SK-N-SH (cell line): ENCODE results near the gene POLD3. TPM values are rescaled to one million over a fixed set of nuclear protein-coding genes. Genes with fewer than 3 reads are reported as not detected.

Source experiments
- CTCF ChIA-PET: fragments of 300-600, 350-600 bp; formaldehyde crosslinking; extraction: SDS; loops from one replicate; lab custom pipeline; 2021; lab: Yijun Ruan, JAX
- POLR2A ChIA-PET: fragments of 350-600 bp; sonication (Branson Sonifier 250); formaldehyde crosslinking; extraction: SDS; loops from one replicate; lab custom pipeline; 2020; ENCODE audit warnings: antibody characterized with exemption, inconsistent platforms; lab: Yijun Ruan, JAX
- DNase-seq: peaks from one replicate; pipeline ENCODE4 v3.0.0; 2012
- H2AFZ ChIP-seq: fragments of 200-600 bp; sonication (generic); 2 replicates; pipeline ENCODE4 v1.8.1; 2016; ENCODE audit warnings: antibody characterized with exemption, mild to moderate bottlenecking, low read depth
- H3F3A ChIP-seq: fragments of 200-600 bp; sonication (generic); replicated peaks from 2 replicates; pipeline ENCODE3; 2016; ENCODE audit warnings: antibody characterized with exemption, mild to moderate bottlenecking; ENCODE audit not compliant: insufficient read depth
- H3K27ac ChIP-seq, 2 experiments: fragments of 200-500 bp in 1 of 2; fragments of 200-600 bp in 1 of 2; sonication (Bioruptor generic) in 1 of 2; sonication (generic), shearing (Covaris generic) in 1 of 2; 2 replicates each; pipeline versions ENCODE4 v1.5.1 to v1.6.1; 2014 to 2016; ENCODE audit warnings: low read depth in 2 of 2, inconsistent platforms in 1 of 2, low read length in 1 of 2, mild to moderate bottlenecking in 1 of 2, mixed read lengths in 1 of 2
- H3K27me3 ChIP-seq: fragments of 200-600 bp; sonication (generic), shearing (Covaris generic); 2 replicates; pipeline ENCODE4 v1.6.1; 2016; ENCODE audit warnings: mixed run types; ENCODE audit not compliant: insufficient read depth
- H3K36me3 ChIP-seq, 2 experiments: fragments of 200-500 bp in 1 of 2; fragments of 200-600 bp in 1 of 2; sonication (Bioruptor generic) in 1 of 2; sonication (generic) in 1 of 2; replicated peaks in 1 of 2; 2 replicates each; pipeline versions ENCODE3 to v1.5.1; 2014 to 2016; ENCODE audit warnings: low read length in 1 of 2, mild to moderate bottlenecking in 1 of 2; ENCODE audit not compliant: insufficient read depth in 2 of 2, control insufficient read depth in 1 of 2
- H3K4me1 ChIP-seq, 2 experiments: fragments of 200-500 bp in 1 of 2; fragments of 200-600 bp in 1 of 2; sonication (Bioruptor generic) in 1 of 2; sonication (generic), shearing (Covaris generic) in 1 of 2; 2 replicates each; pipeline versions ENCODE4 v1.5.1 to v1.6.1; 2014 to 2016; ENCODE audit warnings: low read depth in 1 of 2, low read length in 1 of 2, mixed run types in 1 of 2; ENCODE audit not compliant: insufficient read depth in 2 of 2, control insufficient read depth in 1 of 2
- H3K4me2 ChIP-seq: fragments of 200-600 bp; sonication (generic), shearing (Covaris generic); 2 replicates; pipeline ENCODE4 v1.6.1; 2017; ENCODE audit warnings: mixed run types
- H3K4me3 ChIP-seq, 2 experiments: fragments of 200-500 bp in 1 of 2; fragments of 200-600 bp in 1 of 2; sonication (Bioruptor generic) in 1 of 2; sonication (generic), shearing (Covaris generic) in 1 of 2; 2 replicates each; pipeline versions ENCODE4 v1.5.1 to v1.8.1; 2014 to 2016; ENCODE audit warnings: low read depth in 2 of 2, inconsistent platforms in 1 of 2, low read length in 1 of 2, mild to moderate bottlenecking in 1 of 2, mixed read lengths in 1 of 2, moderate library complexity in 1 of 2
- H3K79me2 ChIP-seq: fragments of 200-600 bp; sonication (generic); 2 replicates; pipeline ENCODE4 v1.8.1; 2017; ENCODE audit warnings: mild to moderate bottlenecking; ENCODE audit not compliant: insufficient read depth
- H3K9ac ChIP-seq: fragments of 200-600 bp; sonication (generic); 2 replicates; pipeline ENCODE4 v1.6.1; 2017; ENCODE audit warnings: mixed run types
- H3K9me2 ChIP-seq: fragments of 200-600 bp; sonication (generic); 2 replicates; pipeline ENCODE4 v1.6.1; 2017; ENCODE audit warnings: mixed run types
- H3K9me3 ChIP-seq: fragments of 200-600 bp; sonication (generic); 2 replicates; pipeline ENCODE4 v1.6.1; 2017; ENCODE audit warnings: mixed run types, mild to moderate bottlenecking, moderate library complexity
- H4K20me1 ChIP-seq: fragments of 200-600 bp; sonication (generic); 2 replicates; pipeline ENCODE4 v1.6.1; 2017; ENCODE audit warnings: mild to moderate bottlenecking, mixed run types; ENCODE audit not compliant: insufficient read depth
- CHD2 ChIP-seq: fragments of 150-350 bp; IDR thresholded peaks from 2 replicates; pipeline ENCODE4 v1.6.1; 2018; ENCODE audit warnings: low read length; ENCODE audit not compliant: partially characterized antibody
- EZH2phosphoT487 ChIP-seq: fragments of 200-600 bp; sonication (generic); IDR thresholded peaks from 2 replicates; pipeline ENCODE4 v1.6.1; 2017; ENCODE audit warnings: low read depth, mixed run types, mild to moderate bottlenecking, antibody characterized with exemption, moderate library complexity, borderline replicate concordance
- FOXJ3 ChIP-seq: sonication (generic); formaldehyde crosslinking; IDR thresholded peaks from 2 replicates; pipeline ENCODE4 v1.5.1; 2020; ENCODE audit warnings: mild to moderate bottlenecking, missing genetic modification reagents
- FOXM1 ChIP-seq: IDR thresholded peaks from 2 replicates; pipeline ENCODE4 v1.4.0; 2012; ENCODE audit warnings: low read depth, mild to moderate bottlenecking
- GABPA ChIP-seq: IDR thresholded peaks from 2 replicates; pipeline ENCODE4 v1.4.0; 2012; ENCODE audit warnings: low read depth, mild to moderate bottlenecking
- GATA2 ChIP-seq: sonication (generic); formaldehyde crosslinking; IDR thresholded peaks from 2 replicates; pipeline ENCODE4 v1.5.0; 2020; ENCODE audit warnings: mild to moderate bottlenecking, missing genetic modification reagents
- JUND ChIP-seq: IDR thresholded peaks from 2 replicates; pipeline ENCODE4 v1.4.0; 2012
- MXI1 ChIP-seq: IDR thresholded peaks from 2 replicates; pipeline ENCODE4 v1.6.1; 2012; ENCODE audit warnings: mild to moderate bottlenecking, low read depth, low read length, improper control_type of control experiment
- NRF1 ChIP-seq: IDR thresholded peaks from 2 replicates; pipeline ENCODE4 v1.6.1; 2012; ENCODE audit warnings: low read depth, mild to moderate bottlenecking, low read length
- RAD21 ChIP-seq: IDR thresholded peaks from 2 replicates; pipeline ENCODE4 v1.6.1; 2012; ENCODE audit warnings: mild to moderate bottlenecking, low read length
- RFX5 ChIP-seq: IDR thresholded peaks from 2 replicates; pipeline ENCODE4 v1.6.1; 2012; ENCODE audit warnings: mild to moderate bottlenecking, improper control_type of control experiment, low read length
- SIN3A ChIP-seq: IDR thresholded peaks from 2 replicates; pipeline ENCODE4 v1.6.1; 2012; ENCODE audit warnings: low read depth, mild to moderate bottlenecking, low read length, moderate library complexity, borderline replicate concordance
- TEAD4 ChIP-seq: IDR thresholded peaks from 2 replicates; pipeline ENCODE4 v1.4.0; 2012; ENCODE audit warnings: mild to moderate bottlenecking, borderline replicate concordance; ENCODE audit not compliant: insufficient read depth
- USF1 ChIP-seq: IDR thresholded peaks from 2 replicates; pipeline ENCODE4 v1.4.0; 2012; ENCODE audit warnings: low read depth, borderline replicate concordance
- ZBTB33 ChIP-seq: IDR thresholded peaks from 2 replicates; pipeline ENCODE4 v1.4.0; 2012; ENCODE audit warnings: low read depth, borderline replicate concordance
- WGBS: methylation state at CpG from one replicate; pipeline ENCODE4 v1.1.6; 2017; ENCODE audit warnings: low lambda C conversion rate; 5-methylcytosine and 5-hydroxymethylcytosine counted together
- polyA plus RNA-seq, 3 experiments: library from polyadenylated mRNA; depleted of rRNA; stranded (reverse); fragments of >200 nt; gene quantifications; 2 replicates each; pipeline ENCODE4 v1.2.3, GENCODE V29; 2012

The POLD3 gene
- polyA plus RNA-seq, 1 of the 3 experiments (the other 2 are of a cell fraction), result 7.9 TPM

GRCh38 chr11:74641905-74642304 is 49.5 kb downstream of the POLD3 start:
- H3K9me3 ChIP-seq, result no peaks in the 10 kb centered on the region
- POLR2A ChIA-PET, result no interaction called here
- H3K4me1 ChIP-seq, result peaks cover under 1 to 5% of the 10 kb centered on the region in 2 experiments; a peak in 3 of 4 replicates
- no peaks in the 10 kb centered on the region for H4K20me1 ChIP-seq
- TF ChIP-seq TEAD4 (no peak), FOXJ3 (CRISPR knock-in tag) (no peak), CHD2 (no peak), GABPA (no peak), GATA2 (CRISPR knock-in tag) (no peak), FOXM1 (no peak), EZH2phosphoT487 (no peak), NRF1 (no peak), JUND (no peak), USF1 (no peak), SIN3A (no peak), MXI1 (no peak), RAD21 (no peak)
- H3K9me2 ChIP-seq, result no peaks in the 10 kb centered on the region
- no peaks in the 10 kb centered on the region for H3K27me3 ChIP-seq
- CTCF ChIA-PET, result interaction anchor here (0.9 to 2.0 kb wide), 6 partner anchors 8 to 84 kb away, joined by 3 to 9 read pairs (median 3); no protein-coding TSS in a partner anchor
- H3K4me2 ChIP-seq, result no peak overlapping the region
- DNase-seq, result no peak
- H3F3A ChIP-seq, result peaks cover 4% of the 10 kb centered on the region
- 98% methylated on average over 3 of the region's 4 CpGs for WGBS
- H3K9ac ChIP-seq, result no peak overlapping the region
- peaks cover 25 to 26% of the 10 kb centered on the region in 2 experiments for H3K36me3 ChIP-seq
- no peak overlapping the region for H3K27ac ChIP-seq
- peaks cover 3% of the 10 kb centered on the region; the same call in 1 of the 2 replicates for H3K79me2 ChIP-seq
- no peak overlapping the region for H3K4me3 ChIP-seq
- H2AFZ ChIP-seq, result no peak overlapping the region

- ChIA-PET CTCF (interaction anchor here (1.3 to 2.0 kb wide), 4 partner anchors 9 to 83 kb away, joined by 3 to 9 read pairs (median 5); no protein-coding TSS in a partner anchor), POLR2A (no interaction called here)
- no peaks in the 10 kb centered on the region for H3K9me3 ChIP-seq
- H3K4me2 ChIP-seq, result no peak overlapping the region
- H2AFZ ChIP-seq, result no peak overlapping the region
- no peaks in the 10 kb centered on the region for H3K79me2 ChIP-seq
- no peak overlapping the region for H3K27ac ChIP-seq
- no peaks in the 10 kb centered on the region for H4K20me1 ChIP-seq
- no peaks in the 10 kb centered on the region for H3K27me3 ChIP-seq
- peaks cover 0 to 9% of the 10 kb centered on the region in 2 experiments; a peak in 2 of 4 replicates for H3K4me1 ChIP-seq
- H3K36me3 ChIP-seq, result peaks cover 15 to 23% of the 10 kb centered on the region in 2 experiments
- DNase-seq, result no peak
- no peaks in the 10 kb centered on the region for H3K9me2 ChIP-seq
- no peaks in the 10 kb centered on the region for H3F3A ChIP-seq
- no peak overlapping the region for H3K4me3 ChIP-seq
- WGBS, result 96% methylated on average over 5 of the region's 5 CpGs
- H3K9ac ChIP-seq, result no peak overlapping the region
- TF ChIP-seq TEAD4 (no peak), GATA2 (CRISPR knock-in tag) (no peak), RFX5 (no peak), ZBTB33 (no peak), MXI1 (no peak)
Measured at GRCh38 chr11:74642912-74643311, 50.5 kb downstream of the POLD3 start.
